Effector CD4-positive, alpha-beta T cell (primary cell): ENCODE data around the gene OLIG2.

Experiments
- DNase-seq: peaks from one replicate; pipeline ENCODE4 v3.0.0-alpha.2; 2020

OLIG2 gene

DNA sequence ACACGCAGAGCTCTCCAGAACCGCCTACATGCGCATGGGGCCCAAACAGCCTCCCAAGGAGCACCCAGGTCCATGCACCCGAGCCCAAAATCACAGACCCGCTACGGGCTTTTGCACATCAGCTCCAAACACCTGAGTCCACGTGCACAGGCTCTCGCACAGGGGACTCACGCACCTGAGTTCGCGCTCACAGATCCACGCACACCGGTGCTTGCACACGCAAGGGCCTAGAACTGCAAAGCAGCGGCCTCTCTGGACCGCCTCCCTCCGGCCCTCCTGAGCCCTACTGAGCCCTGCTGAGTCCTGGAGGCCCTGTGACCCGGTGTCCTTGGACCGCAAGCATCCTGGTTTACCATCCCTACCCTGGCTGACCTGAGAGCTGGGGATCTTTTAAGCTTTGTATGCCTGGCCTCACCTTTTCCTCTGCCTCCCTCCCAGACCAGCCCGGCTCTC lies 8.3 kb downstream of the OLIG2 start:
- no peak for DNase-seq

- no peak for DNase-seq
Observed at GRCh38 chr21:33035147-33035546, 9.4 kb downstream of the OLIG2 start.

GRCh38 chr21:33036430-33037162 lies 10.9 kb downstream of the OLIG2 start:
- no peak for DNase-seq

DNA sequence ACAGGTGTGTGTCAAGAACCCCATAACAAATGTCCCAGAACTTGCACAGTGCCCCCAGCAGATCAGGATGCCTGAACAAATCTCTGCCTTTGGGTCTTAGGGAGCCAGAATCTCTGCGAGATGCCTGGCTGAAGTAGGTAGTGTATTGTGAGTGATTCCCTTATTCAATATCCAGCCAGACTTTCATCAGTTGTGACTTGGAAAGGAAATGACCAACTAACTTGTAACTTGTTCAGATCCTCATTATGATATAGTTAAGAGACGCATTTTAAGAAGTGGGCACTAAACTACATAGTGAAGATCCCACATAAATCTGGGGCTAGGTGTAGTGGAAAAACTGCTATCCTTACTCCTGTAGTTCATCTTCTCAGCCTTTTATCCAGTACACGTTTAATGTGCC lies 11.8 kb downstream of the OLIG2 start:
- DNase-seq = no peak

DNA sequence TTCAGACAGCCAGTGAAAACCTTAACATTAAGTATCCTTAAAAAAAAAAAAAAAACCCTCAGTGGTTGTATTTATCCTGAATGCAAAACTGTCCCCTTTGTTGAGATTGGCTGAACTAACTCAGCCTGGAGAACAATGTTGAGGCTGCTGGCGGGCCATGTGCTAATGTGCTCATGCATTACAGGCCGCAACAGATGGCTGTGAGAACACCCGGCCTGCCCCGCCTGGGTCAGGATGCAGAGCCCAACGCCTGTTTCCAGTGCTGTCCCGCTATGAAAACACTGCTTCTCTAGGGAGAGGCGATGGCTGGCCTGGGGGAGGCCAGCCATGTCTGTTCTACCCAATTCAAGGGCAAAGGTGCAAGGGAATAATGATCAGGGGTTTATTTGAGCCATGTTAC lies 13.8 kb downstream of the OLIG2 start:
- DNase-seq = no peak

- no peak for DNase-seq
Observed at GRCh38 chr21:33040215-33040614, 14.5 kb downstream of the OLIG2 start.

DNA sequence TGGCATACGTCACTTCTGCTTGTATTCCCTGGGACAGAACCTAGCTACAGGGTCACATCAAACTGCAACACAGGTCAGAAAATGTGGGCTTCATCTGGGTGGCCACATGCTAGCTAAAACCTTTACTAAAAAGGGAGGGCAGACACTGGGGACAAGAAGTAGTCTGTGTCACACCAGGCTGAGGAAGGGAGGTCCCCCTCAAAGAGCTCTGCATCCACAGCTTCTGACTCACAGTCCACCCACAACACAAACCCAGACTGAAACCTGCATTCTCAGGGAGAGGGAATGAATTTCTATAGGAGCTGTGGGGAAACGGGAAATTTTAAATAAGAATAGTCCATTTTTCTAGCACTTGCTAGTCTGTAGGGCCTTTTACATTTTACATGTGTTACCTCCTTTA lies 16.2 kb downstream of the OLIG2 start:
- no peak for DNase-seq

- DNase-seq = no peak
Observed at GRCh38 chr21:33042812-33043211, 17.1 kb downstream of the OLIG2 start.

- no peak for DNase-seq
Observed at GRCh38 chr21:33046455-33046854, 20.7 kb downstream of the OLIG2 start.

DNA sequence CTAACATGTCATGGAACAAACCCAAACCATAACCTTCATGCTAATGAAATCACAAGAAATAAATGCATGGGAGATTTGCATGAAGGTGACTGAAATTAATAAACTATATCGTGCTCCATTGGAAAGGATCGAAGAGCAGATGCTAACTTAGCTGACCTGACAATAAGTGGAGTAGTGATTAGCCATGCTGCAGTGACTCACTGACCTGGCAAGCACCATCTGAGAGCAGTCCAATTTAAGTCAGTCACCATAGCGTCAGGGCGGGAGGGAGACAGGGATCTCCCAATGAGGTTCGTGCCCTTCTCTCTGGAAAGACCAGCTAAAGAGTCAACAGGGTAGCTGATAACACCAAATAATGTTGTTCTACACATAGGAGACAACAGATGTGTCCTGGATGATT lies 21.5 kb downstream of the OLIG2 start:
- DNase-seq = no peak

GRCh38 chr21:33051925-33052324 lies 26.2 kb downstream of the OLIG2 start:
- DNase-seq = no peak

DNA sequence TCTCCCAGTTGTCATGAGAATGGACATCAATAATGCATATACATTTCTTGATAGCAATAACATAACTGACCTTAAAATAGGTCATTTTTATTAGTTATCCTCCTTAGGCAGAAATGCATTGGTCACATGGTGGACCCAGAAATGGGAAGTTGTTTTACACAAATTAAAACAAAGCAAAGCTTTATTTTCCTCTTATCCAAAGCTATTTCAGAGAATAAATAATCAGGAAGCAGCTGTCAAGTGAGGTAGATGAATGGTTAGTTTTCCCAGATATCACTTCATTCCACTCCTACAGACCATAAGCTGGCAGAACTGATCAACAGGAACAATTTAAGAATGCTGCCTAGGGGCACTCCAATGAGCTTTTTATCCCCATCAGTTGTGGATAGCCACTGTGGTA lies 28.2 kb downstream of the OLIG2 start:
- DNase-seq = no peak

DNA sequence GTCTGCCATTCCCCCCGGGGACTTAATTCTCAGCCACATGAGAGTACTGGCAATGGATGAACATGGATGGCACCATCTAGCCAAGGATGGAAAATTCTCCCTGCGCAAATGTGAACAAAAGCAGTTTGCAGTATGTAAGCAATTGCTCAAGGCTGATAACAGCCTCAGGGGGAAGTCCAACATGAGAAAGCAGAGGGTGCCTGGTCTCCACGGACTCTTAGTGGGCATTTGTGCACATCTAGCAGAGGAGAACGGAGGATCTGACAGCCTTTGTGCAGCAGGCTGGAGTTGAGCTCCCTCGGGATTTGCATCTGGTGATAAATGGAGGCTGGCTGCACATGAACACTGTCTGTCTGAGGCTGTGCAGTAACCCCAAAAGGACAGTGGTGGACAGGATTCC lies 30.3 kb downstream of the OLIG2 start:
- DNase-seq = no peak

GRCh38 chr21:33057385-33057940 lies 31.7 kb downstream of the OLIG2 start:
- DNase-seq = no peak

GRCh38 chr21:33058527-33058926 lies 32.8 kb downstream of the OLIG2 start:
- DNase-seq = no peak

GRCh38 chr21:33058957-33059356 lies 33.2 kb downstream of the OLIG2 start:
- DNase-seq = no peak

DNA sequence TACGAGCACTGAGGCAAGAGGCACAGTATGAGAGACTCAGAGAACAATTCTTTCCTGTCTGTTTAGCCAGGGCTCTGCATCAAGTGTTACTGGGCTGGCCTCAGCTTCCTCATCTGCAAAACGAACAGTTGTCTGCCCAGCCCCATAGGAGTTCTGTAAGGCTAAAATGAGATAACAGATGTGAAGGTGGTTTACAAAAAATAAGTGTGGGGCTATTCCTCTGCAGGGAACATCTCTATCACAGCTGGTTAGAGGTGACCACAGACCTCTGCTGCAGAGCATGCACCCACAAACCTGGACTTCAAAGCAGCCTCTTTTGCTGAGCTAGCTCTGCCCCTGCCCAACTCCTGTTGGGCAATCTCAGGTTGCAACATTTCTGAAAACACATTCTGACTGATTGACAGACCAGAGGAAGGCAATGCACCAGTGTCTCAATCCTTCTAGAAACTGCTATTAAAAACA lies 33.7 kb downstream of the OLIG2 start:
- DNase-seq = no peak

GRCh38 chr21:33061233-33061632 lies 35.5 kb downstream of the OLIG2 start:
- DNase-seq = no peak

GRCh38 chr21:33063375-33063883 lies 37.7 kb downstream of the OLIG2 start:
- no peak for DNase-seq

DNA sequence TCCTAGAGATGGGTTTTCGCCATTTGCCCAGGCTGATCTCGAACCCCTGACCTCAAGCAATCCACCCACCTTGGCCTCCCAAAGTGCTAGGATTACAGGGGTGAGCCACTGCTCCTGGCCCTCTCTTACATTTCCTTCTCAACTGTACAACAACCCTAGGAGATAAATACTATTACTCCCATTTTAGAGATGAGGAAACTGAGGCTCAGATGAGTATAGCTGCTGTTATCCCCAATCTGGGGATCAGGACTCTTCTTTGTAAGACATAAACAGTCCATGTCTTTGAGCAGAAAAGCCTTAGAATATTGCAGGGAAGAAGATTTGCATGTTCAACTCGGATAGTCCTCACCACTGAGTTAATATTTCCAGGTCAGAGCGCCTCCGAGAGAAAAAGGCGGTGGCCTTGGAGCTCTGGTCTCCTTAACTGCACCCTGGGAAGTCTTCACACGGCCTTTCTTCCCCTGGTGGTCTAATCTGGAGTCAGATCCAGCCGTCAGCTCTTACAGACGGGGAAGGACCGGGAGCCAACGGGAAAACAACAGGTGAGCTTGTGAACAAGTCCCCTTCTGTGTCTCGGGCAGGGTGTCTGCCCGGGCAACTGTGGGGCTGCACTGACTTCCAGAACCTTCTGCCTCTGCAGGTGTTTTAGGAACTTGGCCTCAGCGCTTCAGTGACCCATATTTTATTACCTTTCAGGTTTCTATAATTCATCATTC lies 38.3 kb downstream of the OLIG2 start:
- DNase-seq = no peak

- DNase-seq = no peak
Observed at GRCh38 chr21:33064623-33065390, 39.1 kb downstream of the OLIG2 start.

GRCh38 chr21:33067043-33067442 lies 41.3 kb downstream of the OLIG2 start:
- no peak for DNase-seq

- no peak for DNase-seq
Observed at GRCh38 chr21:33067457-33067856, 41.7 kb downstream of the OLIG2 start.
